GM23338 (cell line): ENCODE results near the gene PID1. TPM values are rescaled to one million over a fixed set of nuclear protein-coding genes. Genes with fewer than 3 reads are reported as not detected.

Source experiments
- ATAC-seq: fragments of 200-7000 bp; cut with Tn5 transposase; 3 replicates; pipeline ENCODE4 v1.9.1; 2020
- DNase-seq: peaks from one replicate; pipeline ENCODE4 v3.0.0-alpha.2; 2015; ENCODE audit warnings: low spot score
- H2AFZ ChIP-seq: fragments of 200-600 bp; sonication (generic); 2 replicates; pipeline ENCODE4 v1.8.0; 2016; ENCODE audit warnings: antibody characterized with exemption, mild to moderate bottlenecking, moderate library complexity
- H3F3A ChIP-seq: fragments of 200-600 bp; sonication (generic); replicated peaks from 2 replicates; pipeline ENCODE4 v1.8.0; 2017; ENCODE audit warnings: antibody characterized with exemption, mixed run types, low read depth
- H3K27ac ChIP-seq: fragments of 200-600 bp; sonication (generic); 2 replicates; pipeline ENCODE4 v1.6.1; 2016; ENCODE audit warnings: low read depth
- H3K27me3 ChIP-seq: fragments of 200-600 bp; sonication (generic); 2 replicates; pipeline ENCODE4 v1.8.0; 2016; ENCODE audit warnings: mild to moderate bottlenecking, mixed run types, moderate library complexity; ENCODE audit not compliant: insufficient read depth
- H3K36me3 ChIP-seq: fragments of 200-600 bp; sonication (generic); 2 replicates; pipeline ENCODE4 v1.8.0; 2016; ENCODE audit warnings: mild to moderate bottlenecking; ENCODE audit not compliant: insufficient read depth
- H3K4me1 ChIP-seq: fragments of 200-600 bp; sonication (generic); 2 replicates; pipeline ENCODE4 v1.8.0; 2016; ENCODE audit warnings: mild to moderate bottlenecking, moderate library complexity; ENCODE audit not compliant: insufficient read depth
- H3K4me2 ChIP-seq: fragments of 200-600 bp; sonication (generic); 2 replicates; pipeline ENCODE4 v1.7.1; 2017; ENCODE audit warnings: mixed run types
- H3K4me3 ChIP-seq: fragments of 200-600 bp; sonication (generic); 2 replicates; pipeline ENCODE4 v1.6.1; 2016; ENCODE audit warnings: mixed run types
- H3K79me2 ChIP-seq: fragments of 200-600 bp; sonication (generic); replicated peaks from 2 replicates; pipeline ENCODE4 v1.8.0; 2017; ENCODE audit warnings: mild to moderate bottlenecking; ENCODE audit not compliant: insufficient read depth
- H3K9me2 ChIP-seq: fragments of 200-600 bp; sonication (generic); 2 replicates; pipeline ENCODE4 v1.8.0; 2017; ENCODE audit not compliant: insufficient read depth
- H4K20me1 ChIP-seq: fragments of 200-600 bp; sonication (generic); replicated peaks from 2 replicates; pipeline ENCODE4 v1.8.0; 2017; ENCODE audit warnings: mild to moderate bottlenecking; ENCODE audit not compliant: insufficient read depth
- H3K27ac Mint-ChIP-seq: 2 replicates; pipeline ENCODE4 v1.8.0; 2020; ENCODE audit warnings: inconsistent platforms, mild to moderate bottlenecking, moderate library complexity, mixed read lengths
- H3K27me3 Mint-ChIP-seq: 3 replicates; pipeline ENCODE4 v1.8.0; 2022; ENCODE audit warnings: low read depth, mild to moderate bottlenecking, moderate library complexity, mixed read lengths, inconsistent platforms; ENCODE audit not compliant: insufficient read depth, poor library complexity
- H3K36me3 Mint-ChIP-seq: 3 replicates; pipeline ENCODE4 v1.8.0; 2021; ENCODE audit warnings: low read depth, mild to moderate bottlenecking, inconsistent platforms, moderate library complexity, mixed read lengths
- H3K4me1 Mint-ChIP-seq: 3 replicates; pipeline ENCODE4 v1.8.0; 2020; ENCODE audit warnings: mild to moderate bottlenecking, inconsistent platforms, mixed read lengths
- H3K4me3 Mint-ChIP-seq: 3 replicates; pipeline ENCODE4 v1.8.0; 2021; ENCODE audit warnings: moderate library complexity, mild to moderate bottlenecking, inconsistent platforms, mixed read lengths
- H3K9me3 Mint-ChIP-seq: 3 replicates; pipeline ENCODE4 v1.8.0; 2020; ENCODE audit warnings: moderate library complexity, mild to moderate bottlenecking, inconsistent platforms, mixed read lengths
- CTCF ChIP-seq, 2 experiments: fragments of 200-600 bp in 1 of 2; sonication (generic) in 1 of 2; conservative IDR thresholded peaks; 2 replicates each; pipeline versions ENCODE4 v1.5.1 to v1.6.1; 2016 to 2017; ENCODE audit warnings: antibody characterized with exemption in 2 of 2, low read depth in 2 of 2, mild to moderate bottlenecking in 2 of 2, moderate library complexity in 1 of 2
- ETS1 ChIP-seq: IDR thresholded peaks from 2 replicates; pipeline ENCODE4 v1.6.1; 2016; ENCODE audit warnings: antibody characterized with exemption
- EZH2 ChIP-seq: fragments of 200-600 bp; sonication (generic); IDR thresholded peaks from one replicate; pipeline ENCODE4 v1.8.0; 2017; ENCODE audit warnings: antibody characterized with exemption, mild to moderate bottlenecking, low read depth; ENCODE audit not compliant: unreplicated experiment
- EZH2phosphoT487 ChIP-seq: fragments of 200-600 bp; sonication (generic); IDR thresholded peaks from one replicate; pipeline ENCODE4 v1.8.1; 2018; ENCODE audit warnings: antibody characterized with exemption; ENCODE audit not compliant: unreplicated experiment
- JUNB ChIP-seq: IDR thresholded peaks from one replicate; pipeline ENCODE4 v1.6.1; 2016; ENCODE audit warnings: antibody characterized with exemption; ENCODE audit not compliant: unreplicated experiment
- NANOG ChIP-seq: IDR thresholded peaks from 2 replicates; pipeline ENCODE4 v1.6.1; 2016; ENCODE audit warnings: antibody characterized with exemption, borderline replicate concordance
- POLR2AphosphoS5 ChIP-seq: IDR thresholded peaks from 2 replicates; pipeline ENCODE4 v1.6.1; 2016; ENCODE audit warnings: antibody characterized with exemption, low read depth
- REST ChIP-seq: IDR thresholded peaks from one replicate; pipeline ENCODE4 v1.6.1; 2018; ENCODE audit warnings: antibody characterized with exemption; ENCODE audit not compliant: unreplicated experiment
- STAT1 ChIP-seq: IDR thresholded peaks from one replicate; pipeline ENCODE4 v1.6.1; 2016; ENCODE audit warnings: antibody characterized with exemption; ENCODE audit not compliant: unreplicated experiment
- ZNF114 ChIP-seq: fragments of 250-450 bp; sonication (Bioruptor Pico); IDR thresholded peaks from 2 replicates; pipeline ENCODE4 v1.5.0; 2020; ENCODE audit warnings: mild to moderate bottlenecking, moderate library complexity
- ZNF331 ChIP-seq: fragments of 250-450 bp; sonication (Bioruptor Pico); IDR thresholded peaks from 2 replicates; pipeline ENCODE4 v1.5.0; 2020; ENCODE audit warnings: low read depth, mild to moderate bottlenecking, moderate library complexity
- polyA plus RNA-seq: library from polyadenylated mRNA; unstranded; fragments of >200 nt; fragmentation: Nextera tagmentation; extraction: Ambion mirVana; gene quantifications from 2 replicates; pipeline ENCODE4 v1.2.1, GENCODE V29; 2016
- total RNA-seq: library from RNA; depleted of rRNA; stranded (reverse); fragments of >200 nt; shearing (Covaris generic); gene quantifications from 2 replicates; pipeline ENCODE4 v1.2.3, GENCODE V29; 2014

The PID1 gene
- total and polyA plus RNA-seq, 2 experiments from 2014 or later = 1.7 to 2.4 TPM

GRCh38 chr2:229261599-229261998 is 9.5 kb downstream of the PID1 start (continued):
- TF ChIP-seq CTCF (conservative IDR thresholded peaks at IDR 0.05; ENCODE audit: low read depth in 2 of 2) = no peak
- TF ChIP-seq EZH2phosphoT487 = no peak
- TF ChIP-seq EZH2 = no peak
- TF ChIP-seq ETS1 = no peak
- no peak for TF ChIP-seq STAT1
- no peak for TF ChIP-seq NANOG
- TF ChIP-seq ZNF114 (CRISPR knock-in tag) = no peak
- TF ChIP-seq POLR2AphosphoS5 = no peak
- no peak for TF ChIP-seq JUNB
- no peak for TF ChIP-seq REST
- no peak for TF ChIP-seq ZNF331 (CRISPR knock-in tag)

GRCh38 chr2:229261076-229261475 is 10.0 kb downstream of the PID1 start:
- Histone ChIP-seq H3K79me2 (no peaks in the 10 kb centered on the region; the same call in 1 of the 2 replicates), H3K27ac (no peak overlapping the region), H2AFZ (no peak overlapping the region), H3K36me3 (no peaks in the 10 kb centered on the region), H4K20me1 (no peaks in the 10 kb centered on the region), H3K4me1 (no peaks in the 10 kb centered on the region), H3K9me2 (peaks cover 5% of the 10 kb centered on the region), H3F3A (no peaks in the 10 kb centered on the region), H3K27me3 (no peaks in the 10 kb centered on the region), H3K4me3 (no peak overlapping the region), H3K4me2 (no peak overlapping the region)
- no peaks in the 10 kb centered on the region for H3K36me3 Mint-ChIP-seq
- H3K9me3 Mint-ChIP-seq = no peaks in the 10 kb centered on the region
- ATAC-seq = no peak
- H3K27ac Mint-ChIP-seq = no peak overlapping the region
- DNase-seq = no peak
- TF ChIP-seq ZNF331 (CRISPR knock-in tag) (no peak), NANOG (no peak), STAT1 (no peak), EZH2phosphoT487 (no peak), POLR2AphosphoS5 (no peak), CTCF (conservative IDR thresholded peaks at IDR 0.05; ENCODE audit: low read depth in 2 of 2) (no peak)
- no peaks in the 10 kb centered on the region for H3K4me1 Mint-ChIP-seq
- H3K4me3 Mint-ChIP-seq = no peak overlapping the region
- no peaks in the 10 kb centered on the region for H3K27me3 Mint-ChIP-seq
